KG1 (cell line): Measurements from ENCODE around the gene SLC29A1.
"Not testable (repeated sequence)": the region's sequence is repeated elsewhere in the genome, so short reads cannot be mapped to it uniquely, and the experiment has no call there.

ENCODE experiments used
- DNase-seq: peaks from one replicate; lab custom pipeline; 2025; lab: John Stamatoyannopoulos, UW

SLC29A1 gene

GRCh38 chr6:44222486-44223318, 693 bp upstream of the SLC29A1 start:
- no peak for DNase-seq

GRCh38 chr6:44224029-44224964, 902 bp downstream of the SLC29A1 start:
- no peak for DNase-seq

GRCh38 chr6:44224965-44225305, 1.5 kb downstream of the SLC29A1 start:
- DNase-seq: no peak

- DNase-seq: no peak
These were observed 2.4 kb downstream of the SLC29A1 start for GRCh38 chr6:44225579-44226325.

GRCh38 chr6:44226368-44227147, 3.2 kb downstream of the SLC29A1 start:
- DNase-seq: no peak

GRCh38 chr6:44227148-44227793, 3.9 kb downstream of the SLC29A1 start:
- no peak for DNase-seq

GRCh38 chr6:44228031-44228430, 4.6 kb downstream of the SLC29A1 start:
- no peak for DNase-seq

GRCh38 chr6:44228433-44228832, 5.0 kb downstream of the SLC29A1 start:
- no peak for DNase-seq

- DNase-seq: no peak
These were observed 5.4 kb downstream of the SLC29A1 start for GRCh38 chr6:44228836-44229235.

- DNase-seq: no peak
These were observed 6.1 kb downstream of the SLC29A1 start for GRCh38 chr6:44229376-44230033.

GRCh38 chr6:44230034-44230675, 6.8 kb downstream of the SLC29A1 start:
- DNase-seq: no peak

GRCh38 chr6:44231426-44231825, 8.0 kb downstream of the SLC29A1 start:
- not testable (repeated sequence) for DNase-seq

- DNase-seq: no peak
These were observed 9.5 kb downstream of the SLC29A1 start for GRCh38 chr6:44232676-44233566.

GRCh38 chr6:44233567-44234100, 10.2 kb downstream of the SLC29A1 start:
- no peak for DNase-seq

GRCh38 chr6:44234101-44235025, 11.0 kb downstream of the SLC29A1 start:
- DNase-seq: no peak

- DNase-seq: no peak
These were observed 11.9 kb downstream of the SLC29A1 start for GRCh38 chr6:44235269-44235668.

GRCh38 chr6:44235891-44236516, 12.6 kb downstream of the SLC29A1 start:
- DNase-seq: no peak
